ENCODE results near the gene CCDC78.

The CCDC78 gene

GRCh38 chr16:684961-685696, 41.1 kb downstream of the CCDC78 start:
- DNase-seq, result no peak
- Histone ChIP-seq H3K36me3 (replicated peaks) (peaks cover 25% of the 10 kb centered on the region), H3K4me3 (ENCODE audit: low read depth, low read length) (no peak overlapping the region), H3K27me3 (replicated peaks) (no peaks in the 10 kb centered on the region), H3K27ac (no peak overlapping the region)
- in situ Hi-C loops (cut with HindIII; ENCODE audit: low pct_ligation_motif_present, low sequenced_read_pairs), result no loop called here
- TF ChIP-seq, protein P1, sequence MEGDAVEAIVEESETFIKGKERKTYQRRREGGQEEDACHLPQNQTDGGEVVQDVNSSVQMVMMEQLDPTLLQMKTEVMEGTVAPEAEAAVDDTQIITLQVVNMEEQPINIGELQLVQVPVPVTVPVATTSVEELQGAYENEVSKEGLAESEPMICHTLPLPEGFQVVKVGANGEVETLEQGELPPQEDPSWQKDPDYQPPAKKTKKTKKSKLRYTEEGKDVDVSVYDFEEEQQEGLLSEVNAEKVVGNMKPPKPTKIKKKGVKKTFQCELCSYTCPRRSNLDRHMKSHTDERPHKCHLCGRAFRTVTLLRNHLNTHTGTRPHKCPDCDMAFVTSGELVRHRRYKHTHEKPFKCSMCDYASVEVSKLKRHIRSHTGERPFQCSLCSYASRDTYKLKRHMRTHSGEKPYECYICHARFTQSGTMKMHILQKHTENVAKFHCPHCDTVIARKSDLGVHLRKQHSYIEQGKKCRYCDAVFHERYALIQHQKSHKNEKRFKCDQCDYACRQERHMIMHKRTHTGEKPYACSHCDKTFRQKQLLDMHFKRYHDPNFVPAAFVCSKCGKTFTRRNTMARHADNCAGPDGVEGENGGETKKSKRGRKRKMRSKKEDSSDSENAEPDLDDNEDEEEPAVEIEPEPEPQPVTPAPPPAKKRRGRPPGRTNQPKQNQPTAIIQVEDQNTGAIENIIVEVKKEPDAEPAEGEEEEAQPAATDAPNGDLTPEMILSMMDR (IDR thresholded peaks at IDR 0.05; ENCODE audit: low read depth, low read length, missing control alignments), result no peak

- in situ Hi-C loops (cut with HindIII; ENCODE audit: low pct_ligation_motif_present, low sequenced_read_pairs), result no loop called here
- peak within 1 kb of the TSS; percentile 60 for H3K4me3 ChIP-seq (ENCODE audit: low read depth, low read length)
- DNase-seq, result peak; percentile 89
- no peaks in the 10 kb centered on the region for H3K27me3 ChIP-seq (replicated peaks)
- TF ChIP-seq, protein P1 (IDR thresholded peaks at IDR 0.05; ENCODE audit: low read depth, low read length, missing control alignments), result no peak
- H3K27ac ChIP-seq, result peak within 1 kb of the TSS; percentile 24
- peaks cover 25% of the 10 kb centered on the region for H3K36me3 ChIP-seq (replicated peaks)
Measured at GRCh38 chr16:684071-684794, 42.0 kb downstream of the CCDC78 start, which contains the start of gene JMJD8. Gene JMJD8, minus strand, starts transcription at chr16:684334. Its CDS starts 15 bp downstream, at chr16:684319.

GRCh38 chr16:683396-684070, 42.7 kb downstream of the CCDC78 start:
- TF ChIP-seq, protein P1 (IDR thresholded peaks at IDR 0.05; ENCODE audit: low read depth, low read length, missing control alignments), result no peak
- in situ Hi-C loops (cut with HindIII; ENCODE audit: low pct_ligation_motif_present, low sequenced_read_pairs), result no loop called here
- Histone ChIP-seq H3K36me3 (replicated peaks) (peaks cover 25% of the 10 kb centered on the region), H3K4me3 (ENCODE audit: low read depth, low read length) (peak overlapping the region; percentile 60), H3K27me3 (replicated peaks) (no peaks in the 10 kb centered on the region), H3K27ac (peak overlapping the region; percentile 24)
- no peak for DNase-seq

DNA sequence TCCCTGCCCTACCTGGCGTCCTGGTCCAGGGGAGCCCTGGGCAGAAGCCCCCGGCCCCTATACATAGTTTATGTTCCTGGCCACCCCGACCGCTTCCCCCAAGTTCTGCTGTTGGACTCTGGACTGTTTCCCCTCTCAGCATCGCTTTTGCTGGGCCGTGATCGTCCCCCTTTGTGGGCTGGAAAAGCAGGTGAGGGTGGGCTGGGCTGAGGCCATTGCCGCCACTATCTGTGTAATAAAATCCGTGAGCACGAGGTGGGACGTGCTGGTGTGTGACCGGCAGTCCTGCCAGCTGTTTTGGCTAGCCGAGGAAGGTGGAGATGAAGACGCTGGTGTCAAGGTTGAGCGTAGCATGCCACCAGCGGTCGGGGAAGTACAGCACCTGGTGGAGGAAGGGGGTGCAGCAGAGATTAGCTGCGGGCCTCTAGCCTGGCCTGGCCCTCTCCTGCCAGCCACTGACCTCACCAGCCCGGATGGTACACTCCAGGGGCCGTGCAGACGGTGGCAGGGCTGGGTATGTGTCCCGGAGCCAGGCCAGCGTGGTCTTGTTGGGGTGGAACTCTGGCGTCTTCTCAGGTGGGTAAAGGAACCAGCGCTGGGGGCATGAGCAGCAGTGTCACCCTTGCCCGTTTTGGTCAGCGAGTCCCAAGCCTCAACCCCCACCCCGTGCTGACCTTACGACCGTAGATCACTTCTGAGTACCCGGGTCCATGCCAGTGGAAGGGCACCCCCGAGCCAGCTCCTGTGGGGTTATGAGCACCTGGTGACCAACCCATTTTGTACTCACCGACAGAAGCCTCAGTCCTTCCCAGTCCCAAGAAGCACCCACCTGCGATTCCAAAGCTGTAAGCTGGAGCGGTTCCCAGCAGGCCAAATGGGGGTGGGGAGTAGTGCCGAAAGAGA, 43.5 kb downstream of the CCDC78 start:
- H3K27ac ChIP-seq, result no peak overlapping the region
- DNase-seq, result no peak
- H3K27me3 ChIP-seq (replicated peaks), result no peaks in the 10 kb centered on the region
- H3K4me3 ChIP-seq (ENCODE audit: low read depth, low read length), result peak overlapping the region; percentile 60
- TF ChIP-seq, protein P1 (IDR thresholded peaks at IDR 0.05; ENCODE audit: low read depth, low read length, missing control alignments), result no peak
- in situ Hi-C loops (cut with HindIII; ENCODE audit: low pct_ligation_motif_present, low sequenced_read_pairs), result no loop called here
- peaks cover 25% of the 10 kb centered on the region for H3K36me3 ChIP-seq (replicated peaks)

GRCh38 chr16:681746-682427, 44.4 kb downstream of the CCDC78 start:
- Histone ChIP-seq H3K27ac (no peak overlapping the region), H3K36me3 (replicated peaks) (peaks cover 24% of the 10 kb centered on the region), H3K4me3 (ENCODE audit: low read depth, low read length) (peak overlapping the region; percentile 22), H3K27me3 (replicated peaks) (no peaks in the 10 kb centered on the region)
- in situ Hi-C loops (cut with HindIII; ENCODE audit: low pct_ligation_motif_present, low sequenced_read_pairs), result no loop called here
- DNase-seq, result no peak
- TF ChIP-seq, protein P1 (IDR thresholded peaks at IDR 0.05; ENCODE audit: low read depth, low read length, missing control alignments), result no peak

Data from brain microvascular endothelial cell (primary cell).